GM12892 (cell line): ENCODE measurements around the gene TM9SF2.

Experiments
- POLR2A ChIP-seq: IDR thresholded peaks from 2 replicates; pipeline ENCODE4 v1.6.1; 2011; ENCODE audit warnings: low read depth, low read length, control low read depth
- POLR2AphosphoS5 ChIP-seq: IDR thresholded peaks from 2 replicates; pipeline ENCODE4 v1.6.1; 2011; ENCODE audit warnings: low read depth, low read length, control low read depth
- TAF1 ChIP-seq: IDR thresholded peaks from 2 replicates; pipeline ENCODE4 v1.6.1; 2011; ENCODE audit warnings: low read depth, mild to moderate bottlenecking, control low read depth, low read length, borderline replicate concordance

DNA sequence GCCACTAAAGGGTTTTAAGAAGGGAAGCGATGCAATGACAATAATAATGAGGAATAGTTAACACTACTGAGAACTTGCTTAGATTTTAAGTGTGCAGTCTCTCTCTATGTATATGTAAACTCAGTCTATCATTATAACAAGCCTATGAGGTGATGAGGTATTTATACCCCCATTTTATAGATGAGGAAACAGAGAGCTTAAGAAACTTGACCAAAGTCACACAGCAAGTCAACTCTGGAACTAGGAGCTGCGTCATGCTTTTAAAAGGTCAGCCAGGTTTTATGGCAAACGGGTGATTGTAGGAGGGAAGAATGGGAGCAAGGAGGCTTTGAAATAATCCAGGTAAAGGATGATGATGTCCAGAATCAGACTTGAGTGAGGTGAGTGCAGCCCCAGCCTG lies 103.4 kb downstream of the TM9SF2 start:
- TF ChIP-seq POLR2A (no peak), POLR2AphosphoS5 (no peak), TAF1 (no peak)
